Upper lobe of left lung (tissue), 6 donors: ENCODE measurements around the gene PRKCE. TPM values are rescaled to one million over a fixed set of nuclear protein-coding genes. Genes with fewer than 3 reads are reported as not detected.

ENCODE experiments used
- ATAC-seq, 2 donors: fragments of 200-7000 bp; cut with Tn5 transposase; one replicate each; pipeline ENCODE4 v1.9.1; 2022; ENCODE audit warnings: mild to moderate bottlenecking in 2 of 2, moderate library complexity in 2 of 2; ENCODE audit not compliant: low FRiP score in 2 of 2
- DNase-seq, 2 donors: peaks; one replicate each; pipeline ENCODE4 v3.0.0-alpha.2; 2019 to 2020
- H3K27ac ChIP-seq, 4 donors: fragments of 200-600 bp; sonication (generic); one replicate each; pipeline ENCODE4 v1.5.1; 2016 to 2019
- H3K27me3 ChIP-seq, 4 donors: fragments of 200-600 bp; sonication (generic); one replicate each; pipeline ENCODE4 v1.5.1; 2017 to 2019
- H3K36me3 ChIP-seq, 4 donors: fragments of 200-600 bp; sonication (generic); one replicate each; pipeline ENCODE4 v1.5.1; 2016 to 2019
- H3K4me1 ChIP-seq, 4 donors: fragments of 200-600 bp; sonication (generic); one replicate each; pipeline ENCODE4 v1.5.1; 2018 to 2019
- H3K4me3 ChIP-seq, 4 donors: fragments of 200-600 bp; sonication (generic); one replicate each; pipeline ENCODE4 v1.5.1; 2017 to 2019; ENCODE audit warnings: mild to moderate bottlenecking in 2 of 4, moderate library complexity in 1 of 4
- H3K9me3 ChIP-seq, 4 donors: fragments of 200-600 bp; sonication (generic); one replicate each; pipeline ENCODE4 v1.5.1; 2018 to 2019
- EP300 ChIP-seq, 4 donors: sonication (generic); formaldehyde crosslinking; IDR thresholded peaks; one replicate each; pipeline ENCODE4 v1.5.1; 2017; ENCODE audit warnings: antibody characterized with exemption in 4 of 4, control low read depth in 2 of 4
- POLR2A ChIP-seq, 4 donors: fragments of 450-650 bp; IDR thresholded peaks; one replicate each; pipeline ENCODE4 v1.5.1; 2016 to 2017; ENCODE audit warnings: antibody characterized with exemption in 4 of 4, mild to moderate bottlenecking in 2 of 4
- POLR2AphosphoS5 ChIP-seq, 2 donors: sonication (generic); formaldehyde crosslinking; IDR thresholded peaks; one replicate each; pipeline ENCODE4 v1.5.1; 2017; ENCODE audit warnings: antibody characterized with exemption in 2 of 2
- WGBS, 2 donors: methylation state at CpG; one replicate each; pipeline ENCODE4 v1.1.5; 2017 to 2018; 5-methylcytosine and 5-hydroxymethylcytosine counted together
- total RNA-seq, 6 donors: library from RNA; depleted of rRNA in 4 of 6; stranded (reverse); fragments of >200 nt in 4 of 6; gene quantifications; one replicate each; pipeline versions ENCODE4 v1.1.0 to v1.2.1, GENCODE V29; 2016 to 2021
- TF ChIP-seq, protein P1 (sequence below), 6 experiments: fragments of 450-650 bp in 4 of 6; fragments of 200-600 bp in 2 of 6; sonication (generic) in 2 of 6; IDR thresholded peaks; one replicate each; pipeline ENCODE4 v1.5.1; 2016 to 2019; ENCODE audit warnings: antibody characterized with exemption in 6 of 6
- donor health status: DM: no; HTN: no; CAD: no; lungs with moderate emphysema.
- donor health status: DM: no; HTN: yes; CAD: no; lungs with severe emphysema.

PRKCE gene
- total RNA-seq, 6 donors from 2014 or later, result 54.9 to 124 (median 75.6) TPM

DNA sequence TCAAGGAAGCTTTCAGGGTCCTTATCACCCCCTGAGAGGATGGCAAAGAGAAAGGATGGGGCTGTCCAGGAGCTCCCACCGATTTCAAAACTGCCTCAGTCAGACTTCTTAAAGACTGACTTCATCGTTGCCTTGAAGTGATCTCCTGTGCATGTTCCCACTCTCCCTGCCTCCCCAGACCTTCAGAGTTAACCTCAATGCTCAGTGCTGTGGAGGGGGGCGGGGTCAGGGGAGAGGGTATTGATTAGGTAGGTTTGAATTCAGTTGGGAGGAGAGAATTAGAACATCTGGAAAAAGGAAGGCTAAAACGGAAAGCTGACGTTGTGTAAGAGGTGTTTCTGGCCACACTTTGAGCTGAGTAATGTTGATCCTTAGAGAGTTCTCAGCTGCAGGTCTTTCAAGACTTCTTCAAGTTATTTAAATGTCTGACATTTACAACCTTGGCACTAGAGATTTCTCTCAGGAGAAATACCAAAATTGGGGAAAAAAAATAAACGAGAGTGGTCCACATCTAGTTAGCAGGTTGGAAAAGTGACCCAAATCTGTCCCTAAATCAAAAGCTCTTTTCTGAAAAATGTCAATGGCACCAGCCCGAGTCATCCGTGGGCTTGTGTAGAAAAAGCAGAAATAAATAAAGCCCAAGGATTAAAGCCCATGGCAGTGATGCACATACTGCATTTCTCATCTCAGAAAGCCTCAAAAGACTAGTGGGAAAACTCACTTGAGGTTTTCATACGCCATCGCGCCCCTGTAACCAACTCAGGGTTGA, 511.0 kb downstream of the PRKCE start:
- DNase-seq (no peak), ATAC-seq (peak in 1 of 2 donors; percentile 25)
- Histone ChIP-seq H3K36me3 (peaks cover 0 to 61% (median 14%) of the 10 kb centered on the region in 4 donors), H3K4me1 (peaks cover 36 to 58% (median 50%) of the 10 kb centered on the region in 4 donors), H3K27ac (peak overlapping the region in 3 of 4 donors; percentile 5 to 83 (median 69)), H3K27me3 (no peaks in the 10 kb centered on the region), H3K9me3 (no peaks in the 10 kb centered on the region), H3K4me3 (no peak overlapping the region)
- TF ChIP-seq EP300 (IDR thresholded peaks at IDR 0.05) (no peak), POLR2AphosphoS5 (IDR thresholded peaks at IDR 0.05) (no peak), POLR2A (IDR thresholded peaks at IDR 0.05) (no peak)
- TF ChIP-seq, protein P1, sequence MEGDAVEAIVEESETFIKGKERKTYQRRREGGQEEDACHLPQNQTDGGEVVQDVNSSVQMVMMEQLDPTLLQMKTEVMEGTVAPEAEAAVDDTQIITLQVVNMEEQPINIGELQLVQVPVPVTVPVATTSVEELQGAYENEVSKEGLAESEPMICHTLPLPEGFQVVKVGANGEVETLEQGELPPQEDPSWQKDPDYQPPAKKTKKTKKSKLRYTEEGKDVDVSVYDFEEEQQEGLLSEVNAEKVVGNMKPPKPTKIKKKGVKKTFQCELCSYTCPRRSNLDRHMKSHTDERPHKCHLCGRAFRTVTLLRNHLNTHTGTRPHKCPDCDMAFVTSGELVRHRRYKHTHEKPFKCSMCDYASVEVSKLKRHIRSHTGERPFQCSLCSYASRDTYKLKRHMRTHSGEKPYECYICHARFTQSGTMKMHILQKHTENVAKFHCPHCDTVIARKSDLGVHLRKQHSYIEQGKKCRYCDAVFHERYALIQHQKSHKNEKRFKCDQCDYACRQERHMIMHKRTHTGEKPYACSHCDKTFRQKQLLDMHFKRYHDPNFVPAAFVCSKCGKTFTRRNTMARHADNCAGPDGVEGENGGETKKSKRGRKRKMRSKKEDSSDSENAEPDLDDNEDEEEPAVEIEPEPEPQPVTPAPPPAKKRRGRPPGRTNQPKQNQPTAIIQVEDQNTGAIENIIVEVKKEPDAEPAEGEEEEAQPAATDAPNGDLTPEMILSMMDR (IDR thresholded peaks at IDR 0.05), result no peak
- WGBS, 2 donors, result 73 to 75% methylated on average over 10 to 11 of the region's 11 CpGs

DNA sequence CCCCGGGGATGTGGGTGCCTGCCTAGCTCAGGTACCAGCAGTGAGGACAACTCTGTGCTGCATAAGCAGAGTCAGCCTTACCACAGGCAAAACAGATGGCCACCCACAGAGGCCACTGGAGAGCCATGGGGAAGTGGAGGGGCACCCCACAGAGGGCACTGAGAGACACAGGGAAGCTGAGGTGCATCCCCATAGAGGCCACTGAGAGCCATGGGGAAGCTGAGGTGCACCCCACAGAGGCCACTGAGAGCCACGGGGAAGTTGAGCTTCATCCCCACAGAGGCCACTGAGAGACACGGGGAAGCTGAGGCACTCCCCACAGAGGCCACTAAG, 511.6 kb downstream of the PRKCE start:
- H3K4me1 ChIP-seq, result peaks cover 31 to 57% (median 46%) of the 10 kb centered on the region in 4 donors
- ATAC-seq (no peak), DNase-seq (peak in 1 of 2 donors; percentile 35)
- H3K4me3 ChIP-seq, result no peak overlapping the region
- 81 to 83% methylated on average over 1 to 3 of the region's 3 CpGs for WGBS, 2 donors
- peaks cover 0 to 58% (median 16%) of the 10 kb centered on the region in 4 donors for H3K36me3 ChIP-seq
- no peaks in the 10 kb centered on the region for H3K9me3 ChIP-seq
- no peaks in the 10 kb centered on the region for H3K27me3 ChIP-seq
- peak overlapping the region in 2 of 4 donors; percentile 69 to 83 for H3K27ac ChIP-seq
- TF ChIP-seq EP300 (IDR thresholded peaks at IDR 0.05), result no peak
- no peak for TF ChIP-seq POLR2AphosphoS5 (IDR thresholded peaks at IDR 0.05)
- TF ChIP-seq POLR2A (IDR thresholded peaks at IDR 0.05), result no peak
- TF ChIP-seq, protein P1 (IDR thresholded peaks at IDR 0.05), result peak in 1 of 6 experiments; percentile 8

- H3K36me3 ChIP-seq, result peaks cover 0 to 56% (median 17%) of the 10 kb centered on the region in 4 donors
Measured at GRCh38 chr2:46163804-46164528, 512.5 kb downstream of the PRKCE start.

DNA sequence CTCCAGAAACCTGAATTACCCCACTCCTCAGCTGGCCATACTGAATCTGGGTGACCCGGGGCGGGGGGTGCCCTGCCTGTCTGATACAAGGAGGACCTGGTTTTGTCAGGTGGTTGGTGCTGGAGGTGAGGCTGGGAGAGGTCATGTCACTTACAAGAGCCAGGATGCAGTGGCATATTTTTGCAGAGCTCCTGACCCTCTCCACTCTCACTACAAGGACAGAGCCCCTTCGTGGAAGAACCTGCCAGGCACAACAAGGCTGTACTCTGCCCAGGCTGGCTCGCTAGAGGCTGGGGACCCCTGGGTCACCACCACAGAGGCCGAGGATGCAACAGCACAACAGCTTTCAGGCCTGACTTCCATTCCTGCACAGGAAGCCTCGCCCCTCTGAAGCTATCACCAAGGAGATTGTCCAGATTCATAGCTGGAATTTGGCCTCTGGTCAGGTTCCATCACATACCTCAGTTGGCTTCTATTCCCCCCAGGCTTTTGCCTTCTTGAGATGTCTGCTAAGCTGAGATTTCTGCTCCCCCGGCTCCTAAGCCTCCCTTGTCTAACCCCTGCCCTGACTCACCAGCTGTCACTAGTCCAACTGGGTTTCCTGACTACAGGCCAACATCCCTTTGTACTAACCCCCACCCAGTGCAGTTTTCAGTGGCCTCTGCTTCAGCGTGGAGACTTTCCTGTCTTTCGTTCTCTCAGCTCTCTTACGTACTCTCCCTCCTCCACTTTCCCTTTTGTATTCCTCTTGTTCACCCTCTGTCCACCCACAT, 513.2 kb downstream of the PRKCE start:
- TF ChIP-seq POLR2AphosphoS5 (IDR thresholded peaks at IDR 0.05) (peak; percentile 46 to 58), EP300 (IDR thresholded peaks at IDR 0.05) (no peak), POLR2A (IDR thresholded peaks at IDR 0.05) (no peak)
- TF ChIP-seq, protein P1 (IDR thresholded peaks at IDR 0.05), result no peak
- Histone ChIP-seq H3K27me3 (no peaks in the 10 kb centered on the region), H3K36me3 (peaks cover 0 to 49% (median 14%) of the 10 kb centered on the region in 4 donors), H3K4me3 (no peak overlapping the region), H3K4me1 (peaks cover 31 to 59% (median 47%) of the 10 kb centered on the region in 4 donors), H3K9me3 (no peaks in the 10 kb centered on the region), H3K27ac (peak overlapping the region; percentile 55 to 78 (median 68))
- 54 to 58% methylated on average over 7 to 10 of the region's 10 CpGs for WGBS, 2 donors
- ATAC-seq (peak; percentile 72 to 89), DNase-seq (peak in 1 of 2 donors; percentile 39)

More at GRCh38 chr2:46163804-46164528, 512.5 kb downstream of the PRKCE start:
- Histone ChIP-seq H3K4me1 (peaks cover 31 to 59% (median 45%) of the 10 kb centered on the region in 4 donors), H3K4me3 (no peak overlapping the region), H3K9me3 (no peaks in the 10 kb centered on the region), H3K27ac (peak overlapping the region; percentile 56 to 78 (median 68)), H3K27me3 (no peaks in the 10 kb centered on the region)
- ATAC-seq (peak in 1 of 2 donors; percentile 73), DNase-seq (peak in 1 of 2 donors; percentile 57)
- WGBS, 2 donors, result 60 to 72% methylated on average over 8 of the region's 8 CpGs
- no peak for TF ChIP-seq POLR2AphosphoS5 (IDR thresholded peaks at IDR 0.05)
- TF ChIP-seq EP300 (IDR thresholded peaks at IDR 0.05), result no peak
- no peak for TF ChIP-seq POLR2A (IDR thresholded peaks at IDR 0.05)
